ENCODE data around the gene UPK3BL1.
"Not testable (repeated sequence)": the region's sequence is repeated elsewhere in the genome, so short reads cannot be mapped to it uniquely, and the experiment has no call there.

The UPK3BL1 gene

DNA sequence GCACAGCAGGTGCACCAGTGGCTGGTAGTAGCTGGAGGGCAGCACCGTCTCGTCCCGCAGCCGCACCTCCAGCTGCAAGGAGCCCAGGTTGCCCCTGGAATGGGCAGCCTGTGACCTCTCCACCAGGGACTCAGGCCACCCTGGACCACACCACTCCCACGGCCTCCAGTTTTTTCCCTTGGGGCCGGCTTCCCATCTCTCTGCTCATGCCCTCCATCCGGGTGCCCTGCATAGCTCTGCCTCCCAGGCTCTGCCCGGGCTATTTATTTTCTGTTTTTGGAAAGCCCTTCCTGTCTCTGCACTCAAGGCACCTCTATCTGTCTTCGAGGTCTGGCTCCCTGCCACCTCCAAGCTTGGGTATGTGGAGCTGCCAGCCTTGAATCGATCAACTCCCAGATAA, 46.6 kb downstream of the UPK3BL1 start:
- DNase-seq (ENCODE audit: low read depth, low spot score); H3K4me3 ChIP-seq (ENCODE audit: low read length): not testable (repeated sequence)

DNA sequence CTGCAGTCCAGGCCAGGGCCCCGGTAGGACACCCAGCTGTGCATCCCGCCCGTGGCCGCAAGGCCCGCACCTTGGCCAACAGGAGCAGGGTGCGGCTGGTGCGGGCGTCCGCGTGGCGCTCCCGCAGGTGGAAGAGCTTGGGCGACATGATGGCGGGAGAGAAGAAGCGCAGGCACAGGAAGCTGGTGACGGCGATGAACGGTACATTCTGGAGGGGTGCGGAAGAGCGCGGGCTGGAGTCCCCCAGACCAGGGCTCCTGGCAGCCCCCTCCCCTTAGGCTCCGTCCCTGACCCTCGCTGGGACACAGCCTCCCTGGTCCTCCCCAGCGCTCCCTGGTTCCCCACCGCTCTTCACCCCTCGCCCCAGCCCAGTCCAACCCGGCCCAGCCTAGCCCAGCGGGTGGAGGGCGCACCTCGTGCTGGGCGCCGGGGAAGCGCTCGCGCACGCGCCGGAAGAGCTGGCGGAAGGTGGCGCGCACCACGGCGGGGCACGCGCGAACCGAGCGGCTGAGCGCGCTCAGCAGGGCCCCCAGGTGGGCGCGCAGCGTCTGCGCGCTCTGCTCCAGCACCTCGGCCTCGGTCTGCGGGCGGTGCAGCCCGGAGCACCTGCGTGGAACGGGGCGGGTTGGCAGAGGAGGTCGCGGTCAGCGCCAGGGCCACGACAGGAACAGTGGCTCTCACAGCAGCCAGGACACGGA, 48.8 kb downstream of the UPK3BL1 start:
- H3K4me3 ChIP-seq (ENCODE audit: low read length); DNase-seq (ENCODE audit: low read depth, low spot score): not testable (repeated sequence)

DNA sequence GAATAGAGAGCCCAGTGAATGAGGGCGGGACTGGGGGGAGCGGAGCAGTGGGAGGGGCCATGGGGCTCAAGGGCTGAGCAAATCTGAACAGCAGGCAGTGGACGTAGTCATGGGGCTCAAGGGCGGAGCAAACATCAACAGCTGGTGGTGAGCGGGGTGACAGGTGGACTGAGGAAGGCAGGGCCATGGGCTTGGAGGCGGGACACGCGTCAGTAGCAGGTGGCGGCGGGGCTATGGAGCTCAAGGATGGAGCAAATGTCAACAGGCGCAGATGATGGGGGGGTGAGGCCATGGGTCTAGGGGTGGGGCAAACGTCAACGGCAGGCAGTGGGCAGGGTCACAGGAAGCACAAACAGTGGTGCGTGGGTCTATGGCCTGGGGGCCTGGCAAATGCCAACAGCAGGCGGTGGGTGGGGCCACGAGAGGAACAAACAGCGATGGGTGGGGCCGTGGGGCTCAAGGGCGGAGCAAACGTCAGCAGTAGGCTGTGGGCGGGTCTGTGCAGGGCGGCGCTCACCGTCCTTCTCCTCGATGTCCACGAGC, 50.0 kb downstream of the UPK3BL1 start:
- DNase-seq (ENCODE audit: low read depth, low spot score); H3K4me3 ChIP-seq (ENCODE audit: low read length): not testable (repeated sequence)

DNA sequence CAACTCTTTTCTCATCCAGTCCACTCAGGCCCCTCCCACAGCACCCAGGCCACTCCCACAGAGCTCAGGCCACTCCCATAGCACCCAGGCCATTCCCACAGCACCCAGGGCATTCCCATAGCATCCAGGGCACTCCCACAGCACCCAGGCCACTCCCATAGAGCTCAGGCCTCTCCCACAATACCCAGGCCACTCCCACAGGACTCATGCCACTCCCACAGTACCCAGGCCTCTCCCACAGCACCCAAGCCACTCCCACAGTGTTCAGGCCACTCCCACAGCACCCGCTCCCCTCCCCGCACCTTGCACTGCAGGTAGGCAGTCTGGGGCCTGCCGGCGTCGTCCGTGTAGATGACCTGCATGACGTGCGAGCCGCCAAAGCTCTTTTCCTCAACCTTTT, 52.7 kb downstream of the UPK3BL1 start:
- H3K4me3 ChIP-seq (ENCODE audit: low read length); DNase-seq (ENCODE audit: low read depth, low spot score): not testable (repeated sequence)
